IMR-90 (cell line): Measurements from ENCODE around the gene SMOC1. TPM values are rescaled to one million over a fixed set of nuclear protein-coding genes. Genes with fewer than 3 reads are reported as not detected.
A peak's percentile ranks its signal among the peaks of the same experiment; 100 is the strongest.

Source experiments
- ATAC-seq: fragments of 200-7000 bp; cut with Tn5 transposase; 2 replicates; pipeline ENCODE4 v1.9.1; 2020; ENCODE audit warnings: low read depth, mild to moderate bottlenecking, moderate library complexity
- BruUV-seq: library from RNA; stranded (reverse); fragments of 400-500 nt; replicated peaks from 2 replicates; lab custom pipeline; 2021; lab: Mats Ljungman, UMichigan
- CTCF ChIA-PET: fragments of 300-600 bp; formaldehyde crosslinking; extraction: SDS; loops from one replicate; lab custom pipeline; 2021; ENCODE audit warnings: antibody characterized with exemption; lab: Yijun Ruan, JAX
- POLR2A ChIA-PET: fragments of 300-600 bp; sonication (Branson Sonifier 250); formaldehyde crosslinking; loops from one replicate; lab custom pipeline; 2022; ENCODE audit warnings: antibody characterized with exemption; ENCODE audit not compliant: unreplicated experiment; lab: Charles Lee
- DNase-seq: peaks from one replicate; pipeline ENCODE4 v3.0.0; 2013
- H2AFZ ChIP-seq: replicated peaks from 2 replicates; pipeline ENCODE3; 2013; ENCODE audit warnings: low read length, mild to moderate bottlenecking; ENCODE audit not compliant: poor library complexity
- H2AK5ac ChIP-seq: 2 replicates; pipeline ENCODE4 v1.6.1; 2013; ENCODE audit warnings: low read depth, low read length, inconsistent platforms
- H2AK9ac ChIP-seq: replicated peaks from 2 replicates; pipeline ENCODE3; 2013; ENCODE audit warnings: mild to moderate bottlenecking, low read depth, low read length, moderate library complexity; ENCODE audit not compliant: poor library complexity
- H2BK120ac ChIP-seq: 2 replicates; pipeline ENCODE4 v1.6.1; 2013; ENCODE audit warnings: low read depth, low read length, inconsistent platforms
- H2BK15ac ChIP-seq: 3 replicates; pipeline ENCODE4 v1.6.1; 2013; ENCODE audit warnings: low read depth, low read length, inconsistent platforms
- H2BK20ac ChIP-seq: 2 replicates; pipeline ENCODE4 v1.6.1; 2013; ENCODE audit warnings: low read depth, mild to moderate bottlenecking, inconsistent platforms, low read length, moderate library complexity
- H2BK5ac ChIP-seq: 2 replicates; pipeline ENCODE4 v1.6.1; 2013; ENCODE audit warnings: mild to moderate bottlenecking, low read depth, low read length, inconsistent platforms; ENCODE audit not compliant: poor library complexity, severe bottlenecking
- H3K14ac ChIP-seq: replicated peaks from 2 replicates; pipeline ENCODE4 v1.6.1; 2013; ENCODE audit warnings: low read depth, low read length, inconsistent platforms
- H3K18ac ChIP-seq: 2 replicates; pipeline ENCODE4 v1.6.1; 2013; ENCODE audit warnings: low read depth, low read length, control low read depth
- H3K23ac ChIP-seq: 2 replicates; pipeline ENCODE4 v1.6.1; 2013; ENCODE audit warnings: low read depth, low read length, inconsistent platforms
- H3K27ac ChIP-seq: 2 replicates; pipeline ENCODE4 v1.5.1; 2013; ENCODE audit warnings: mild to moderate bottlenecking, control low read depth, low read length; ENCODE audit not compliant: insufficient read depth
- H3K27me3 ChIP-seq: 2 replicates; pipeline ENCODE4 v1.6.1; 2013; ENCODE audit warnings: low read length; ENCODE audit not compliant: control insufficient read depth, insufficient read depth
- H3K36me3 ChIP-seq: 2 replicates; pipeline ENCODE4 v1.6.1; 2013; ENCODE audit warnings: low read length, mixed read lengths; ENCODE audit not compliant: control insufficient read depth, insufficient read depth
- H3K4ac ChIP-seq: 2 replicates; pipeline ENCODE4 v1.6.1; 2013; ENCODE audit warnings: low read depth, low read length, inconsistent platforms
- H3K4me1 ChIP-seq: 2 replicates; pipeline ENCODE4 v1.6.1; 2013; ENCODE audit warnings: low read length, mixed read lengths; ENCODE audit not compliant: control insufficient read depth, insufficient read depth
- H3K4me2 ChIP-seq: 2 replicates; pipeline ENCODE4 v1.6.1; 2013; ENCODE audit warnings: low read depth, mild to moderate bottlenecking, control low read depth, low read length, moderate library complexity
- H3K4me3 ChIP-seq: 2 replicates; pipeline ENCODE4 v1.5.1; 2013; ENCODE audit warnings: low read depth, mild to moderate bottlenecking, control low read depth, low read length, moderate library complexity; ENCODE audit not compliant: insufficient read depth
- H3K56ac ChIP-seq: 2 replicates; pipeline ENCODE4 v1.6.1; 2013; ENCODE audit warnings: low read length, inconsistent platforms; ENCODE audit not compliant: insufficient read depth; ENCODE audit errors: extremely low read depth
- H3K79me1 ChIP-seq, 2 experiments: 2 replicates each; pipeline ENCODE4 v1.6.1; 2013; ENCODE audit warnings: low read length in 2 of 2, inconsistent platforms in 1 of 2, low read depth in 1 of 2
- H3K9ac ChIP-seq: 2 replicates; pipeline ENCODE4 v1.6.1; 2013; ENCODE audit warnings: low read depth, low read length, control low read depth
- H3K9me1 ChIP-seq: 2 replicates; pipeline ENCODE4 v1.6.1; 2013; ENCODE audit warnings: low read length, inconsistent platforms; ENCODE audit not compliant: insufficient read depth
- H3K9me3 ChIP-seq: 2 replicates; pipeline ENCODE4 v1.6.1; 2013; ENCODE audit warnings: low read length; ENCODE audit not compliant: control insufficient read depth, insufficient read depth
- H4K20me1 ChIP-seq: 2 replicates; pipeline ENCODE4 v1.6.1; 2013; ENCODE audit warnings: low read length, inconsistent platforms; ENCODE audit not compliant: insufficient read depth
- H4K5ac ChIP-seq: 2 replicates; pipeline ENCODE4 v1.6.1; 2013; ENCODE audit warnings: mild to moderate bottlenecking, low read depth, low read length, control low read depth
- H4K8ac ChIP-seq, 2 experiments: 2 replicates each; pipeline ENCODE4 v1.6.1; 2013; ENCODE audit warnings: low read depth in 2 of 2, low read length in 2 of 2, control low read depth in 1 of 2, inconsistent platforms in 1 of 2
- H4K91ac ChIP-seq: 2 replicates; pipeline ENCODE4 v1.6.1; 2013; ENCODE audit warnings: low read depth, low read length, inconsistent platforms; ENCODE audit not compliant: insufficient read depth
- BHLHE40 ChIP-seq: fragments of 150-350 bp; IDR thresholded peaks from 2 replicates; pipeline ENCODE4 v1.6.1; 2016; ENCODE audit warnings: mild to moderate bottlenecking, low read depth, low read length
- MXI1 ChIP-seq: IDR thresholded peaks from 2 replicates; pipeline ENCODE4 v1.6.1; 2012; ENCODE audit warnings: low read depth, mild to moderate bottlenecking, low read length, moderate library complexity, borderline replicate concordance
- POLR2A ChIP-seq: IDR thresholded peaks from 2 replicates; pipeline ENCODE4 v1.6.1; 2012; ENCODE audit warnings: mild to moderate bottlenecking, low read depth, low read length
- WGBS, 2 experiments: methylation state at CpG; one replicate each; pipeline versions ENCODE4 v1.1.5 to v1.1.7; 2013; ENCODE audit warnings: missing lambda C conversion rate in 2 of 2; ENCODE audit not compliant: insufficient read length in 1 of 2; ENCODE audit errors: extremely low coverage in 2 of 2; 5-methylcytosine and 5-hydroxymethylcytosine counted together
- dilution Hi-C: fragments of 300-500 bp; cut with HindIII; formaldehyde crosslinking; loops from one replicate; pipeline ENCODE4 v1.14.3; 2018; ENCODE audit warnings: low sequenced_read_pairs; ENCODE audit not compliant: unreplicated experiment
- in situ Hi-C: fragments of 300-500 bp; cut with MboI; formaldehyde crosslinking; loops from 3 replicates; pipeline ENCODE4 v1.14.3; 2019; ENCODE audit warnings: low sequenced_read_pairs, inconsistent platforms, mixed read lengths
- intact Hi-C: fragments of 100-400 bp; cut with micrococcal nuclease; formaldehyde crosslinking; loops from 2 replicates; pipeline ENCODE4 v1.10.0; 2022
- polyA plus RNA-seq, 3 experiments: library from polyadenylated mRNA; depleted of rRNA; stranded (reverse); fragments of >200 nt; gene quantifications; 2 replicates each; pipeline ENCODE4 v1.2.3, GENCODE V29; 2012; ENCODE audit warnings: low replicate concordance in 1 of 3
- total RNA-seq: library from RNA; depleted of rRNA; stranded (reverse); fragments of >200 nt; gene quantifications from 2 replicates; pipeline ENCODE4 v1.2.3, GENCODE V29; 2012

SMOC1 gene
- total and polyA plus RNA-seq, 2 of the 4 experiments (the other 2 are of a cell fraction), result 0.90 to 4.1 TPM

GRCh38 chr14:69880893-69881292 is 1.7 kb downstream of the SMOC1 start:
- Histone ChIP-seq H3K56ac (no peak overlapping the region), H3K4me3 (peak overlapping the region; percentile 78; the same call in 1 of the 2 replicates), H3K27ac (no peak overlapping the region), H4K8ac (no peak overlapping the region), H3K9me3 (no peaks in the 10 kb centered on the region), H3K4me1 (peaks cover 7% of the 10 kb centered on the region), H2AFZ (no peak overlapping the region), H3K36me3 (no peaks in the 10 kb centered on the region), H3K27me3 (0 out of 2 replicates have a peak, but pooled peaks cover 2% of the 10 kb centered on the region), H2BK5ac (no peak overlapping the region), H4K91ac (no peak overlapping the region), H4K5ac (no peak overlapping the region), H2BK20ac (no peak overlapping the region), H2AK9ac (no peak overlapping the region), H3K9me1 (no peaks in the 10 kb centered on the region), H2BK120ac (no peak overlapping the region), H3K79me1 (peaks cover 0 to 2% of the 10 kb centered on the region in 2 experiments; a peak in 2 of 4 replicates), H2AK5ac (no peak overlapping the region; the same call in 1 of the 2 replicates), H3K9ac (no peak overlapping the region; the same call in 1 of the 2 replicates), H3K18ac (no peak overlapping the region), H4K20me1 (no peaks in the 10 kb centered on the region), H2BK15ac (no peak overlapping the region), H3K4me2 (peak overlapping the region; percentile 86), H3K4ac (no peak overlapping the region), H3K23ac (no peak overlapping the region; the same call in 1 of the 2 replicates), H3K14ac (no peak overlapping the region)
- dilution Hi-C loops, result no loop called here
- ATAC-seq, result no peak
- no TSS peak for BruUV-seq
- DNase-seq, result no peak
- intact Hi-C loops, result no loop called here
- CTCF ChIA-PET, result interaction anchor here (1.0 to 1.4 kb wide), 2 partner anchors 10 to 139 kb away, joined by 3 read pairs; no protein-coding TSS in a partner anchor
- TF ChIP-seq POLR2A (0 out of 2 replicates have a peak, but pooled peaks have one; percentile 30), MXI1 (no peak), BHLHE40 (no peak)
- POLR2A ChIA-PET, result no interaction called here
- 0% methylated on average over 1 of the region's 5 CpGs; no CpG with 5 or more reads in 1 of the 2 experiments for WGBS, 2 experiments
- in situ Hi-C loops, result loop anchor here (5.0 kb wide), 1 partner anchor 136 kb away; no protein-coding TSS in a partner anchor
